ENCODE measurements around the gene MYOF. TPM values are rescaled to one million over a fixed set of nuclear protein-coding genes. Genes with fewer than 3 reads are reported as not detected.

Gene MYOF
- total and polyA plus RNA-seq, 2 of the 8 experiments (the other 6 are each of a cell fraction or from before 2014, with no cell fraction given) = 0.98 to 2.3 TPM

- H2BK5ac ChIP-seq (ENCODE audit: low read depth, low read length) = no peak overlapping the region
- no peak overlapping the region for H4K8ac ChIP-seq (ENCODE audit: extremely low read depth, insufficient read depth, low read length)
- H3K36me3 ChIP-seq (ENCODE audit: control insufficient read depth in 2 of 4, insufficient read depth in 4 of 4, low read length in 3 of 4) = no peaks in the 10 kb centered on the region
- H3K4ac ChIP-seq (replicated peaks; ENCODE audit: insufficient read length, low read depth, low read length) = no peak overlapping the region
- H3K4me1 ChIP-seq (replicated peaks in 1 of 4; ENCODE audit: control insufficient read depth in 3 of 4, insufficient read depth in 4 of 4, low read length in 3 of 4) = peaks cover 0 to 4% (median 0%) of the 10 kb centered on the region in 4 experiments; a peak in 2 of 7 replicates
- H3K18ac ChIP-seq (ENCODE audit: extremely low read depth, low read length) = no peak overlapping the region
- FAIRE-seq (no peak), DNase-seq (ENCODE audit: low read depth in 1 of 2, low spot score in 2 of 2) (no peak)
- H3K4me3 ChIP-seq (ENCODE audit: extremely low read depth in 1 of 4, insufficient read depth in 2 of 4, low read depth in 3 of 4, low read length in 4 of 4) = no peak overlapping the region
- H4K91ac ChIP-seq (replicated peaks; ENCODE audit: insufficient read length, low read length) = no peak overlapping the region
- H2BK120ac ChIP-seq (replicated peaks; ENCODE audit: low read depth, low read length) = no peak overlapping the region
- TF ChIP-seq EZH2 (IDR thresholded peaks at IDR 0.05; ENCODE audit: low read depth, low read length, severe bottlenecking) = no peak
- no peak for TF ChIP-seq TEAD4 (IDR thresholded peaks at IDR 0.05; ENCODE audit: low read depth, low read length)
- no peak for TF ChIP-seq POLR2AphosphoS5 (IDR thresholded peaks at IDR 0.05; ENCODE audit: low read depth, low read length)
- TF ChIP-seq EP300 (IDR thresholded peaks at IDR 0.05; ENCODE audit: borderline replicate concordance in 1 of 2, low read depth in 2 of 2, low read length in 2 of 2) = no peak
- TF ChIP-seq TAF7 (optimal IDR thresholded peaks at IDR 0.05; ENCODE audit: borderline replicate concordance, low read depth, low read length) = no peak
- no peak for TF ChIP-seq SAP30 (IDR thresholded peaks at IDR 0.05; ENCODE audit: insufficient read depth, insufficient replicate concordance, low read length)
- no peak for TF ChIP-seq RFX5 (IDR thresholded peaks at IDR 0.05; ENCODE audit: borderline replicate concordance, low read depth, low read length)
- no peak for TF ChIP-seq ZNF274 (IDR thresholded peaks at IDR 0.05; ENCODE audit: borderline replicate concordance, extremely low read depth, low read length)
- TF ChIP-seq CEBPB (IDR thresholded peaks at IDR 0.05; ENCODE audit: low read depth, low read length) = no peak
- TF ChIP-seq KDM4A (IDR thresholded peaks at IDR 0.05; ENCODE audit: low read depth, low read length, severe bottlenecking) = no peak
- no peak for TF ChIP-seq FOSL1 (IDR thresholded peaks at IDR 0.05; ENCODE audit: insufficient read depth, low read depth, low read length)
- TF ChIP-seq TBP (IDR thresholded peaks at IDR 0.05; ENCODE audit: low read depth, low read length) = no peak
- no peak for TF ChIP-seq EGR1 (IDR thresholded peaks at IDR 0.05; ENCODE audit: borderline replicate concordance, low read depth, low read length)
- no peak overlapping the region for H2BK15ac ChIP-seq (ENCODE audit: low read length)
- no peaks in the 10 kb centered on the region for H3K23me2 ChIP-seq (ENCODE audit: low read depth, low read length)
- no peak overlapping the region for H4K5ac ChIP-seq (ENCODE audit: insufficient read length, low read depth, low read length)
- no peak overlapping the region for H3K9ac ChIP-seq (replicated peaks in 1 of 4; ENCODE audit: extremely low read depth in 1 of 4, low read depth in 3 of 4, low read length in 3 of 4)
- no peak overlapping the region for H2AFZ ChIP-seq (ENCODE audit: low read length)
- no peak overlapping the region for H2BK12ac ChIP-seq (ENCODE audit: low read depth, low read length)
- no peak overlapping the region for H3K56ac ChIP-seq (replicated peaks; ENCODE audit: insufficient read length, low read depth, low read length)
- H2BK20ac ChIP-seq (ENCODE audit: low read length) = no peak overlapping the region
- ChIA-PET CTCF (ENCODE audit: partially characterized antibody) (interaction anchor here (16.5 kb wide), 1 partner anchor 99 kb away, joined by 513 read pairs; no protein-coding TSS in a partner anchor), POLR2A (ENCODE audit: partially characterized antibody) (no interaction called here)
- H3K27me3 ChIP-seq (replicated peaks in 1 of 4; ENCODE audit: control insufficient read depth in 3 of 4, extremely low read depth in 1 of 4, insufficient read depth in 3 of 4, low read length in 3 of 4) = peaks cover 0 to 5% (median 0%) of the 10 kb centered on the region in 4 experiments; a peak in 3 of 7 replicates
- H3K4me2 ChIP-seq (ENCODE audit: insufficient read depth in 1 of 2, low read depth in 2 of 2, low read length in 2 of 2) = no peak overlapping the region
- 95% methylated on average over 2 of the region's 2 CpGs; no CpG with 5 or more reads in 1 of the 2 experiments for WGBS, 2 experiments (ENCODE audit: extremely low coverage in 1 of 2, insufficient coverage in 1 of 2, insufficient read length in 1 of 2, insufficient replicate concordance in 2 of 2, low coverage in 1 of 2, low lambda C conversion rate in 2 of 2, missing lambda C conversion rate in 1 of 2)
- no peak overlapping the region for H2AK5ac ChIP-seq (ENCODE audit: low read depth, low read length)
- no peak overlapping the region for H3K14ac ChIP-seq (ENCODE audit: insufficient read length)
- no peak overlapping the region for H3K23ac ChIP-seq (ENCODE audit: insufficient read length)
- H4K20me1 ChIP-seq (replicated peaks in 1 of 2; ENCODE audit: control insufficient read depth in 1 of 2, insufficient read depth in 2 of 2, low read length in 2 of 2) = no peaks in the 10 kb centered on the region
- H3K79me1 ChIP-seq (ENCODE audit: low read depth, low read length) = no peaks in the 10 kb centered on the region
- H3K27ac ChIP-seq (ENCODE audit: low read depth, low read length) = no peak overlapping the region
- no peaks in the 10 kb centered on the region for H3K9me3 ChIP-seq (ENCODE audit: insufficient read depth in 2 of 2, low read depth in 1 of 2, low read length in 1 of 2)
- no peaks in the 10 kb centered on the region for H3K79me2 ChIP-seq (ENCODE audit: control insufficient read depth in 1 of 2, insufficient read depth in 2 of 2, low read length in 2 of 2)
These were observed 5.4 kb downstream of the MYOF start for GRCh38 chr10:93476756-93477155.
